Mammary epithelial cell (primary cell): ENCODE measurements around the gene RPS21.

ENCODE experiments used
- EZH2 ChIP-seq: IDR thresholded peaks from 2 replicates; pipeline ENCODE4 v1.6.1; 2012; ENCODE audit warnings: low read length, inconsistent platforms, borderline replicate concordance
- TF ChIP-seq, protein P1 (sequence below), 2 donors: IDR thresholded peaks in 1 of 2; conservative IDR thresholded peaks in 1 of 2; 2 replicates each; pipeline ENCODE4 v1.5.1; 2011 to 2012; ENCODE audit warnings: inconsistent platforms in 2 of 2, low read length in 2 of 2, mild to moderate bottlenecking in 2 of 2, control low read depth in 1 of 2, low read depth in 1 of 2; ENCODE audit not compliant: insufficient read depth in 1 of 2; ENCODE audit errors: extremely low read depth in 1 of 2

DNA sequence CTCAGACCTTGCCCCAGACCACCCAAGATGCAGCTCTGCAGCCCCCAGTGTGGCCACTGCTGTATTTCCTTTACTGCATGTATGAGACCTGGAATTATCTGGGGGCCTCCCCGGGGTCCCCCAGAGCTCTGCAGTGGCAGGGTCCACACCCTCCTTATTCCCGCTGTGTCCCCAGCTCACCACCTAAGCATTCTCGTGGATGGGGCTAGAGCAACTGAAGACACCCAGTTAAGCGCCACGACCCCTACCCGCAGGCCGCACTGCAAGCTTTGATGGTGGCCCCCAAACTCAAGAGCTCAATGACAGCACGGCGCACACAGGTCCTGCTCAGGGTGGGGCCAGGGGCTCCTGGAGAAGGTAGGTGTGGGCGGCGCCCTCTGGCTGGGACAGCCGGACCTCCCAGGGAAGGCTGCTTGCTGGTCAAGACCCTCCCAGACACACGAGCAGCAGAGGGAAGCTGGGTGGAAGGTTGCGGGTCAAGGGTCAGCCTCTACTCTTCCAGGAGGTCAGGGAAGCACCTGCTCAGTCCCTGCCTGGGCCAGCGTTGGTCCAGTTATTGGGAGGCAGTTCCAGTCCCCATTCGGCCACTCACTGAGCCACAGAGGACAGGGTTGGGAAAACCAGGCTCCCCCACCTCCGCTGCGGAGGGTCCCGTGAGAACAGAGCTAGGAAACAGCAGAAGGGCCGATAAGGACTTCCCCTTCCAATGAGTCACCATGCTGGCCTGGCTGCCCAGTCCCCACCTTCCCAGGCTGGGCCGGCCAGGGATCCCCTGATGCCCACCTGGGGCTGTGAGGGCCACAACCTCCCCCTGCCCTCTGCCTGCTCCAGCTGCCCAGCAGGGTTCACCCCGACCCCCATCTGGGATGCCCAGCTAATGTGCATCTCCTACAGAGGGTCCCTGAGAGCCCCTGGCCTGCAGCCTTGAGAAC is 22.7 kb upstream of the RPS21 start:
- TF ChIP-seq, protein P1, sequence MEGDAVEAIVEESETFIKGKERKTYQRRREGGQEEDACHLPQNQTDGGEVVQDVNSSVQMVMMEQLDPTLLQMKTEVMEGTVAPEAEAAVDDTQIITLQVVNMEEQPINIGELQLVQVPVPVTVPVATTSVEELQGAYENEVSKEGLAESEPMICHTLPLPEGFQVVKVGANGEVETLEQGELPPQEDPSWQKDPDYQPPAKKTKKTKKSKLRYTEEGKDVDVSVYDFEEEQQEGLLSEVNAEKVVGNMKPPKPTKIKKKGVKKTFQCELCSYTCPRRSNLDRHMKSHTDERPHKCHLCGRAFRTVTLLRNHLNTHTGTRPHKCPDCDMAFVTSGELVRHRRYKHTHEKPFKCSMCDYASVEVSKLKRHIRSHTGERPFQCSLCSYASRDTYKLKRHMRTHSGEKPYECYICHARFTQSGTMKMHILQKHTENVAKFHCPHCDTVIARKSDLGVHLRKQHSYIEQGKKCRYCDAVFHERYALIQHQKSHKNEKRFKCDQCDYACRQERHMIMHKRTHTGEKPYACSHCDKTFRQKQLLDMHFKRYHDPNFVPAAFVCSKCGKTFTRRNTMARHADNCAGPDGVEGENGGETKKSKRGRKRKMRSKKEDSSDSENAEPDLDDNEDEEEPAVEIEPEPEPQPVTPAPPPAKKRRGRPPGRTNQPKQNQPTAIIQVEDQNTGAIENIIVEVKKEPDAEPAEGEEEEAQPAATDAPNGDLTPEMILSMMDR (conservative IDR thresholded peaks at IDR 0.05 in 1 of 2, IDR thresholded peaks at IDR 0.05 in 1 of 2; ENCODE audit: extremely low read depth in 1 of 2, insufficient read depth in 1 of 2, low read depth in 1 of 2, low read length in 2 of 2): no peak
- no peak for TF ChIP-seq EZH2
